GM21717 (cell line): ENCODE measurements around the gene LARGE1.

ENCODE experiments used
- ATAC-seq: cut with Tn5 transposase; IDR thresholded peaks from one replicate; pipeline ENCODE4 v1.9.1; 2021; ENCODE audit warnings: mild to moderate bottlenecking, moderate library complexity; ENCODE audit not compliant: unreplicated experiment

LARGE1 gene

GRCh38 chr22:33828302-33828701 lies 92.0 kb downstream of the LARGE1 start:
- no peak for ATAC-seq

GRCh38 chr22:33825761-33826160 lies 94.5 kb downstream of the LARGE1 start:
- no peak for ATAC-seq

GRCh38 chr22:33823552-33823951 lies 96.7 kb downstream of the LARGE1 start:
- no peak for ATAC-seq

- no peak for ATAC-seq
These were observed 99.0 kb downstream of the LARGE1 start for GRCh38 chr22:33821290-33821689.

- ATAC-seq = no peak
These were observed 100.5 kb downstream of the LARGE1 start for GRCh38 chr22:33819743-33820142.

- no peak for ATAC-seq
These were observed 102.7 kb downstream of the LARGE1 start for GRCh38 chr22:33817512-33818127.

- ATAC-seq = no peak
These were observed 107.8 kb downstream of the LARGE1 start for GRCh38 chr22:33812360-33812977.

GRCh38 chr22:33811686-33812085 lies 108.6 kb downstream of the LARGE1 start:
- ATAC-seq = no peak

- ATAC-seq = no peak
These were observed 109.1 kb downstream of the LARGE1 start for GRCh38 chr22:33811208-33811607.

GRCh38 chr22:33807470-33807869 lies 112.8 kb downstream of the LARGE1 start:
- no peak for ATAC-seq

- ATAC-seq = no peak
These were observed 114.1 kb downstream of the LARGE1 start for GRCh38 chr22:33806191-33806590.

GRCh38 chr22:33803371-33804282 lies 116.6 kb downstream of the LARGE1 start:
- ATAC-seq = no peak

- no peak for ATAC-seq
These were observed 121.9 kb downstream of the LARGE1 start for GRCh38 chr22:33798401-33798800.

- no peak for ATAC-seq
These were observed 123.8 kb downstream of the LARGE1 start for GRCh38 chr22:33796494-33796893.

- no peak for ATAC-seq
These were observed 126.8 kb downstream of the LARGE1 start for GRCh38 chr22:33793475-33793874.

GRCh38 chr22:33792832-33793231 lies 127.4 kb downstream of the LARGE1 start:
- ATAC-seq = no peak

GRCh38 chr22:33789690-33790253 lies 130.5 kb downstream of the LARGE1 start:
- ATAC-seq = no peak

- no peak for ATAC-seq
These were observed 131.3 kb downstream of the LARGE1 start for GRCh38 chr22:33788927-33789326.

GRCh38 chr22:33787645-33788456 lies 132.4 kb downstream of the LARGE1 start:
- ATAC-seq = no peak

GRCh38 chr22:33786149-33786548 lies 134.1 kb downstream of the LARGE1 start:
- ATAC-seq = no peak
